H4 (cell line): ENCODE results near the gene FCMR. TPM values are rescaled to one million over a fixed set of nuclear protein-coding genes. Genes with fewer than 3 reads are reported as not detected.

Source experiments
- DNase-seq: peaks from one replicate; pipeline ENCODE4 v3.0.0-alpha.2; 2015; ENCODE audit warnings: low spot score
- total RNA-seq: library from RNA; depleted of rRNA; stranded (reverse); fragments of >200 nt; shearing (Covaris generic); gene quantifications from 2 replicates; pipeline ENCODE4 v1.2.3, GENCODE V29; 2014

Gene FCMR
- total RNA-seq, 1 experiment from 2014 or later: 0.12 TPM

- no peak for DNase-seq
Measured at GRCh38 chr1:206900149-206900548, 21.6 kb downstream of the FCMR start.

GRCh38 chr1:206899717-206900116 lies 22.0 kb downstream of the FCMR start:
- no peak for DNase-seq

- DNase-seq: no peak
Measured at GRCh38 chr1:206898915-206899431, 22.8 kb downstream of the FCMR start.

- DNase-seq: peak; percentile 61
Measured at GRCh38 chr1:206898089-206898914, 23.4 kb downstream of the FCMR start.

GRCh38 chr1:206897175-206897574 lies 24.6 kb downstream of the FCMR start, which contains the start of gene IL24:
TSS of gene IL24 (plus strand) at chr1:206897443. CDS start at chr1:206897833, 390 bp downstream.
- no peak for DNase-seq

- peak; percentile 36 for DNase-seq
Measured at GRCh38 chr1:206896261-206896660, 25.5 kb downstream of the FCMR start.

GRCh38 chr1:206895837-206896242 lies 25.9 kb downstream of the FCMR start:
- peak; percentile 83 for DNase-seq

- DNase-seq: no peak
Measured at GRCh38 chr1:206895325-206895724, 26.4 kb downstream of the FCMR start.

- DNase-seq: no peak
Measured at GRCh38 chr1:206893380-206893779, 28.4 kb downstream of the FCMR start.

- no peak for DNase-seq
Measured at GRCh38 chr1:206892351-206892984, 29.3 kb downstream of the FCMR start.

GRCh38 chr1:206891412-206891811 lies 30.3 kb downstream of the FCMR start:
- DNase-seq: peak; percentile 30

- DNase-seq: peak; percentile 89
Measured at GRCh38 chr1:206890125-206891060, 31.3 kb downstream of the FCMR start.

- peak; percentile 38 for DNase-seq
Measured at GRCh38 chr1:206887701-206888100, 34.0 kb downstream of the FCMR start.

GRCh38 chr1:206886831-206887230 lies 34.9 kb downstream of the FCMR start:
- DNase-seq: no peak

- DNase-seq: no peak
Measured at GRCh38 chr1:206885341-206886060, 36.2 kb downstream of the FCMR start.

GRCh38 chr1:206883876-206884275 lies 37.9 kb downstream of the FCMR start:
- DNase-seq: no peak

- DNase-seq: no peak
Measured at GRCh38 chr1:206883160-206883559, 38.6 kb downstream of the FCMR start.

- no peak for DNase-seq
Measured at GRCh38 chr1:206882555-206882954, 39.2 kb downstream of the FCMR start.

GRCh38 chr1:206880314-206880713 lies 41.4 kb downstream of the FCMR start:
- no peak for DNase-seq

- no peak for DNase-seq
Measured at GRCh38 chr1:206878456-206878855, 43.3 kb downstream of the FCMR start.

- DNase-seq: no peak
Measured at GRCh38 chr1:206875752-206876377, 45.9 kb downstream of the FCMR start.
